HG03095 (cell line): ENCODE measurements around the gene TBX2.

ENCODE experiments used
- ATAC-seq: cut with Tn5 transposase; IDR thresholded peaks from one replicate; pipeline ENCODE4 v1.9.1; 2021; ENCODE audit warnings: moderate library complexity; ENCODE audit not compliant: unreplicated experiment

Gene TBX2

DNA sequence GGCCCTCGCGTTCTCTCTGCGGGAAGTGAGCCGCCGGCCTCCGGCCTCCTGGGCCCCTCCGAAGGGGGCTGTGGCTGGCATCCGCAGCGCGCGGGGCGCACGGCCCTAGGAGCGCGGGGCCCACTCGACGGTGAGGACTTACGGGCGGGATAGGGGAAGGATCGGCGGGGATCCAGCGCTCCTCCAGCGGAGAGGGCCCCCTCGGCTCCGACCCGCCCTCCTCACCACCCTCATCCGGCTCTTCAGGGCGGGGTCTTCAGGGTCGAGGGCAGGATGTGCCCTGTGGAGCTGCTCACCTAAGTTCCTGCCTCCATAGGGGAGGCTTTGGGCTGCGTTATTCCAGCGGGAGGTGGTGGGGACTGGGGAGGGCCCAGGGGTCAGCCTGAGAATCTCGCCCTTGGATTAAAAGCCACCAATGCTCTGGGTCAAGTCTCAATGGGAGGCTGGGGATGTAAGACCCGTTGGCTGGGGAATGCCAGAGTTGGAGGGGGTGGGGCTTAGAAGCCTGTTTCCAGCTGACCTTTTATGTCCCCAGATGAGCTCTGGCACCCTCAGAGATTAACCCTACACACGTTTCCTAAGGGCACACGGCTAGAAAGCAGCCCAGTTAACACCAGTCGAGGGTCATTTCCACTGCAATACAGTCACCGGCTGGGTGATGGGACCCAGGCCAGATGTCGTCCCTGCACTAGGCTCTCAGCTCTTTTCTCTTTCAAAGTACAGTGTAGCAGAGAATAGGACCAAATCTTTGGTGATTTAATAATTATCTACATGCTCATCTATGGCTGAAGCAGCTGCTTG lies 13.4 kb downstream of the TBX2 start:
- ATAC-seq = no peak

GRCh38 chr17:61413661-61414126 lies 14.1 kb downstream of the TBX2 start:
- ATAC-seq = no peak

- no peak for ATAC-seq
Measured at GRCh38 chr17:61414141-61414935, 14.7 kb downstream of the TBX2 start.

- ATAC-seq = no peak
Measured at GRCh38 chr17:61414936-61415251, 15.3 kb downstream of the TBX2 start.

GRCh38 chr17:61415374-61416210 lies 15.9 kb downstream of the TBX2 start:
- ATAC-seq = no peak

DNA sequence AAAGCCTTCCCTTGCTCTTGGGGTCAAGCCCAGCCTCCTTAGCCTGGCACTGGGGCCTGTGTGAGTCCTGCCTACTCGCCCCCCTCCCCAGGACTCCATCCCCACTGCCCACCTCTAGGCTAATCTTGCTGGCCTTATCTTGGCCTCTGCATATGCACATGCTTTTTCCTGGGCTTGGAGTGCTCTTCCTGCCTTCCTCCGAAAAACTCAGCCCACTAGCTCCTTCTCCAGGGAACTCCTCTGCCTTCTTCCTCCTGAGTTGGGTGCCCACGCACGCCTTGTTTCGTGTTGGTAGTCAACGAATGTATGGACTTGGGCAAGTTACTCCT lies 16.5 kb downstream of the TBX2 start:
- no peak for ATAC-seq

DNA sequence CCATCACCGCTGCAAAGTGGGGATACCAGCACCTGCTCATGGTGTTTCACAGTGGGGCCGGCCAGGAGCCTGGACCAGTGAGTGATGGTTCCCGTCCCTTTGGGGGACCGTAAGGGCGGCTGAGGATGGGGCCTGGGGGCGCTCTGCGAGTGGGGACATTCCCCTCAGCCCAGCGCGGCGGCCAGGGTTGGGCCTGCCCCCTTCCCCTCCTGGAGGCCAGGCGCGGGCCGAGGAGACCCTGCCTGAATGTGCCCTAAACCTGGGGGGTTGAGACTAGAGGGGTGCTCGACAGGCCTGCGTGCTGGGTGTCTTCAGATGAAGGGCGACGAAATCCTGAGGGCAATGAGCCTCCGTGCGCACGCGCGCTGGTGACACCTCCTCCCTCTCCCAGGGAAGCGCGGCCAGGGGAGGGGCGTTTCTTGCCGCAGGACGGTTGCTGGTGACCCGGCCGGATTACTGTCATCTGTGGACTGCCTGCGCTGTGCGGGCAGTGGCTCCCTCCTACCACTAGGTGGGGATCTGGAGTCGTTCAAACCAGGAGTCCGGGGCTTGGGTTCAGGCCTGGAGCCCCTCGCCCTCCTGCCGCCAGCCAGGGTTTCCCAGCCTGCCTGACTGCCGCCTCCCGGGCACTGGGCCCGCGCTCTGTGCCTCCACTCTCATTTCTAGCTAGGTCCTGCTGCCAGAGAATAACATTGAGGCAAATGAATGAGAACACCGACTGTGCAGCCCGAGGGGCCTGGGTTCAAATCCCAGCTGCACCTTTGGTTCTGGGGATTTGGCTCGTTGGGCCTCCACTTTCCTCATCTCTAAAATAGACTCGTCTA lies 17.1 kb downstream of the TBX2 start:
- ATAC-seq = no peak

DNA sequence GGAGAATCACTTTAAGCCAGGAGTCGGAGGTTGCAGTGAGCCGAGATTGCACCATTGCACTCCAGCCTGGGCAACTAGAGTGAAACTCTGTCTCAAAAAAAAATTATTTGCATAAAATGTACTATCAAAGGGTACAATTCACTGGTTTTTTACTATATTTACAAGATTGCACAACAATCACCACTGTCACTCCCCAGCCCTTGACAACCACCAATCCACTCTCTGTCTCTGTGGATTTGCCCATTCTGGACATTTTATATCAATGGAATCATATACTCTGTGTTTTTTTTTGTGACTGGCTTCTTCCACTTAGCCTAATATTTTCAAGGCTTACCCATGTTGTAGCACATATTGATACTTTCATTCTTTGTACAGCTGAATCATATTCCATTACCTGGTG lies 18.8 kb downstream of the TBX2 start:
- no peak for ATAC-seq

DNA sequence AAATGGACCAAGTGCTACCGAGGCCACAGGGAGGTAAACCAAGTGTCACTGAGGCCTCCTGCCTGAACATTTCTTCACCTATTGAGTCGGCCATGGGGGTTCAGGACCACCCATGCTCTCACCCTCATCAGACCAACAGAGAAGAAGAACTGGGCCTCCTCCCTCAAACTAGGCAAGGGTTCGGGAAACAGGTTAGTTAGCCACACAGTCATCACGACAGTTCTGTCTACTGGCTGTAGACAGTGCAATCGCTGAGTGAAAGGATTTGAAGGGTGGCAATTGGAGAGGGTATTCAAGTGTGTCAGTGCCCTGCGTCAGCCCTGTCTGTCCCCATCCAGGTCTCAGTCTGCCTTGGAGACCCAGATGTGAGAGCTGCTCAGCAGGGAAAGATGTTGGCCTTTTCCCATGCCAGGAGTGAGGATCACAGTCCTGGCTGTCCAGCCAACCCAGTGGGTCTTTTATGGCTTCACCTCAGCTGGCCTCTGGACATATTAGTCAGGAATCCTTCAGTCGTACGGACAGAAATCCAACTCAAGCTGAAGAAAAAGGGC lies 19.9 kb downstream of the TBX2 start:
- no peak for ATAC-seq

DNA sequence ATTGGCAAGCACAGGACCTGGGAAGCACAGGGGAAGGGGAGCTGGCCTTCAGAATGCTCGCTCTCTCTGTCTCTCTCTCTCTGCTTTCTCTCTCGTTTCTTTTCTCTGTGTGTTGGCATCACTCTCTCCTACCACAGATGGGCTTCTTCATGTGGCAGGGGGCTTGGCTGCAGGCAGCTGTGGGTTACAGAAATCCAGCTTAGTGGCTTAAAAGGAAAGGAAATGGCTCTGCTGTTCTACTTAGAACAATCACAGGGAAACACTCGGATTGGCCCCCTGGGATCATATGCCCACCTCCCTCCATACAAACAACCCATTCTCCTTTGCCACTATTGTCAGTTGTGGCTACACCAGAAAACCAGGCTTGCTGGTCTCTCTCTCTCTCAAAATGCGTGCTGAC lies 20.4 kb downstream of the TBX2 start:
- no peak for ATAC-seq

DNA sequence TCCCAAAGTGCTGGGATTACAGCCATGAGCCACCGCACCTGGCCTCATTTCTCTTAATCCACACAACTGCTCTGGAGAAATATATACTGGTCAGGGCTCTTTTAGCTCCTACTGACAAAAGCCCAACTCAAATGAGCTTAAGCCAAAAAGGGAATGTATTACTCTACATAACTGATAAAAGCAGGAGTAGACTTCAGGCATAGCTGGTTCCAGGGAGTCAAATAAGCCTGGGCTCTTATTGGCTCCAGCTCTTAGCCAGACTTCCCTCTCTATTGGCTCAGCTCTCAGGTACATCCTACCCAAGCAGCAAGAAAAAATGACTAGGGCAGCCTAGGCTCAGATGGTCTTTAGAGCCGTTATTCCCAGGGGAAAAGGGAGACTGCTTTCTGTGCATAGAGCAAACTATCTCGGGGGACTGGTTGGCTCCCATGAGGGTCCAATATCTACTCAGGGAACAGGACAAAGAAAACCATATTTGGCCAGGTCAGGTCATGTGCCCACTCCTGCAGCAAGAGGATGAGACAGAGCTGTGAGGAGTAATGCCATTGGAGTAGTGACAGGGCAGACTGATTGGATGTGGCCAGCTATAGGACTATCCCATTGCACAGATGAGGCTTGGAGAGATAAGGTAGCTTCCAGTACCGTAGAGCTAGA lies 21.2 kb downstream of the TBX2 start:
- ATAC-seq = no peak

DNA sequence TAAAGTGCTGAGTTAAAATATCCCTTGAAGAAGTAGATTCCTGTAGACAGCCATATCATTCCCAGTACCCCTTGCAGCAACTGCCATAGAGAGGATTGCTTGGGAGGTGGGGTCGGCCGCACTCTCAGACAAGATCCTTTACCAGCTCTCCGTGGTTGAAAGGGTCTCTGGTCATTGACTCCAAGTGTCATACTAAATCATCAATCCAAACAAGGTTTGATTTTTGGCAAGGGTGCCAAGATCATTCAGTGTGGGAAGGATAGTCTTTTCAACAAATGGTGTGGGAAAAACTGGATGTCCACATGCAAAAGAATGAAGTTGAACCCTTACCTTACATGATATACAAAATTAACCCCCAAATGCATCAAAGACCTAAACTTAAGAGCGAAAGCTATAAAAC lies 21.8 kb downstream of the TBX2 start:
- no peak for ATAC-seq

DNA sequence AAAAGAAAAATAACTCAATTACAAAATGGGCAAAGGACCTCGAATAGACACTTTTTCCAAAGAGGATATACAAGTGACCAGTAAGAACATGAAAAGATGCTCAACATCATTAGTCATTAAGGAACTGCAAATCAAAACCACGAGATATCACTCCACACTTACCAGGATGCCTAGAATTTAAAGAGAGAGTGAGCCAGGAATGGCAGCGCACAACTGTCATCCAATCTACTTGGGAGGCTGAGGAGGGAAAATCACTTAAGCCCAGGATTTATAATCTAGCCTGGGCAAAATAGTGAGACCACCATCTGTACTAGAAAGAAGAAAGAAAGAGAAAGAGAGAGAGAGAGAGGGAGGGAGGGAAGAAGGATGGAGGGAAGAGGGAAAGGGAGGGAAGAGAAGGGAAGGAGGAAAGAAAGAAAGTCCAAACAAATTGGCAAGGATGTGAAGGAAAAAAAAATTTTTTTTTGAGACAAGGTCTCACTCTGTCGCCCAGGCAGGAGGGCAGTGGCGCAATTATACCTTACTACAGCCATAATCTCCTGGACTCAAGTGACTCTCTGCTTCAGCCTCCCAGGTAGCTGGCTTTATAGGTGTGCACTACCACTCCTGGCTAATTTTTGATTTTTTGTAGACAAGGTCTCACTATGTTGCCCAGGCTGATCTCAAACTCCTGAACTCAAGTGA lies 22.6 kb downstream of the TBX2 start:
- no peak for ATAC-seq

- no peak for ATAC-seq
Measured at GRCh38 chr17:61422869-61423268, 23.2 kb downstream of the TBX2 start.

GRCh38 chr17:61423967-61424649 lies 24.5 kb downstream of the TBX2 start:
- ATAC-seq = no peak

DNA sequence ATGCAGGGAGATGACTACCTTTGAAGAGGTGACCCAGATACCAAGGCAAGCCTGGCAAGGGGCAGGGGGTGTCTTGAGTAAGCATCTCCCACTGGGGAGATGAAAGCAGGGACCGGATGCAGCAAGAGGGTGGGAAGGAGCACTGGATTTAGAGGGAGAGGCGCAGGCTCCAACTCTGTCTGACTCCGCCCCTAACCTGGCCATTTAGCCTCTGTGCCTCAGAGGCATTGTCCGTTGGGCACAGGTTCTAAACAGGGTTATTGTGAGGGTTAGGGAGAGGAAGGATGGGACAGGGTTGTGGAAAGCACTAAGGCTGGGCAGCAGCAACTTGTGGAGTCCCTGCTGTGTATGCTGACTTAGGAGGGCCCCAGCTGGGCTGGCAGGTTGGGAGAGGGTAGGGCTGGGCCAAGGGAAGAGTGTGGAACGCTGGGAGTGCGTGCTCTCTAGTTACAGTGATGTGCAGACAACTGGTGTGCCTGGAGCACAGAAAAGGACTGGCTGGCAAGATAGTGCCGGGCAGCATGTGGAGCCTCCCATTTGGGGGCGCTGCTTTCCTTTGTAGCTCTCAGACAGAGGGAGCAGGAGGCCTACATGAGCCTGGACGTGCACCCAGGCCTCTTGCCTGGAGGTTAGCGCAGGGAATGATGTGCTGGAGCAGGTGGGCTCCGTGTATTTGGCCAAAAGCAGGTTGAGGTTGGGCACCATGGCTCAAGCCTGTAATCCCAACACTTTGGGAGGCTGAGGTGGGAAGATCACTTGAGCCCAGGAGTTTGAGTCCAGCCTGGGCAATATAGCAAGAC lies 26.2 kb downstream of the TBX2 start:
- no peak for ATAC-seq

DNA sequence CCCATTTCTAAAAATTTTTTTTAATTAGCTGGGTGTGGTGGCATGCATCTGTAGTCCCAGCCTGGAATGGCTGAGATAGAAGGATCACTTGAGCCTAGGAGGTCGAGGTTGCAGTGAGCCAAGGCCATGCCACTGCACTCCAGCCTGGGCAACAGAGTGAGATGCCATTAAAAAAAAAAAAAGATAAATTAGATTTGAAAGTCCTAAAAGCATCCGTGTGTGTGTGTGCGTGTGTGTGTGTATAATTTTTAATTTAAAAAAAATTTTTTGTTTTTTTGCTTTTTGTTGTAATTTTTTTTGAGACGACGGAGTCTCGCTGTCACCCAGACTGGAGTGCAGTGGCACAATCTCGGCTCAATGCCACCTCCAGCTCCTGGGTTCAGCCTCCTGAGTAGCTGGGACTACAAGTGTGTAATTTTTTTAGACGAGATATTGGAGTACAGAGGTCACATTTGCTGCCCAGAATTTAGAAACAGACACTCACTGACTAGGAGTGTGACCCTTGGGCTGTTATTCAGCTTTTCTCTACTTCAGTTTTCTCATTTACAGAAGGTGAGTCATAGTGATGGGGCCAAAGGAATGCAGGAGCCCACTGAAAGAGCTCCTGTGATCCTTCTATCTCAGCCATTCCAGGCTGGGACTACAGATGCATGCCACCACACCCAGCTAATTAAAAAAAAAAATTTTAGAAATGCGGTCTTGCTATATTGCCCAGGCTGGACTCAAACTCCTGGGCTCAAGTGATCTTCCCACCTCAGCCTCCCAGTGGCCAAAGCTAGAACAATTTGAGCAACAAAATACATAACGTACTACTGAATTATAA lies 27.1 kb downstream of the TBX2 start:
- no peak for ATAC-seq
